ENCODE results near the gene ZBTB37. TPM values are rescaled to one million over a fixed set of nuclear protein-coding genes. Genes with fewer than 3 reads are reported as not detected.

ZBTB37 gene
- total RNA-seq, 1 donor from 2014 or later, result 15.6 TPM

GRCh38 chr1:173900427-173900826 is 32.2 kb downstream of the ZBTB37 start:
- no peak for TF ChIP-seq CTCF (IDR thresholded peaks at IDR 0.05)
- Histone ChIP-seq H3K4me3 (no peak overlapping the region), H3K4me1 (no peaks in the 10 kb centered on the region), H3K27me3 (ENCODE audit: low read depth) (no peaks in the 10 kb centered on the region), H3K36me3 (peaks cover 4% of the 10 kb centered on the region), H3K9me3 (no peaks in the 10 kb centered on the region), H3K27ac (no peak overlapping the region)
- intact Hi-C loops (cut with DNase I), result no loop called here
- no peak for DNase-seq
- no peak for ATAC-seq

- DNase-seq, result no peak
- H3K9me3 ChIP-seq, result no peaks in the 10 kb centered on the region
- no peak overlapping the region for H3K27ac ChIP-seq
- no peaks in the 10 kb centered on the region for H3K27me3 ChIP-seq (ENCODE audit: low read depth)
- no peaks in the 10 kb centered on the region for H3K4me1 ChIP-seq
- no peak for TF ChIP-seq CTCF (IDR thresholded peaks at IDR 0.05)
- ATAC-seq, result no peak
- intact Hi-C loops (cut with DNase I), result no loop called here
- H3K4me3 ChIP-seq, result no peak overlapping the region
- no peaks in the 10 kb centered on the region for H3K36me3 ChIP-seq
Observed at GRCh38 chr1:173900992-173901391, 32.8 kb downstream of the ZBTB37 start.

- H3K36me3 ChIP-seq, result no peaks in the 10 kb centered on the region
- intact Hi-C loops (cut with DNase I), result no loop called here
- no peaks in the 10 kb centered on the region for H3K9me3 ChIP-seq
- H3K27ac ChIP-seq, result no peak overlapping the region
- TF ChIP-seq CTCF (IDR thresholded peaks at IDR 0.05), result no peak
- H3K4me3 ChIP-seq, result no peak overlapping the region
- ATAC-seq (no peak), DNase-seq (no peak)
- H3K4me1 ChIP-seq, result no peaks in the 10 kb centered on the region
- H3K27me3 ChIP-seq (ENCODE audit: low read depth), result no peaks in the 10 kb centered on the region
Observed at GRCh38 chr1:173903827-173904531, 35.8 kb downstream of the ZBTB37 start.

- no peak for TF ChIP-seq CTCF (IDR thresholded peaks at IDR 0.05)
- Histone ChIP-seq H3K4me1 (no peaks in the 10 kb centered on the region), H3K9me3 (no peaks in the 10 kb centered on the region), H3K27ac (no peak overlapping the region), H3K36me3 (no peaks in the 10 kb centered on the region), H3K4me3 (no peak overlapping the region), H3K27me3 (ENCODE audit: low read depth) (no peaks in the 10 kb centered on the region)
- ATAC-seq (no peak), DNase-seq (no peak)
- intact Hi-C loops (cut with DNase I), result no loop called here
Observed at GRCh38 chr1:173913111-173913510, 44.9 kb downstream of the ZBTB37 start.

- no peaks in the 10 kb centered on the region for H3K36me3 ChIP-seq
- intact Hi-C loops (cut with DNase I), result no loop called here
- H3K9me3 ChIP-seq, result no peaks in the 10 kb centered on the region
- H3K4me1 ChIP-seq, result no peaks in the 10 kb centered on the region
- DNase-seq, result no peak
- H3K27ac ChIP-seq, result no peak overlapping the region
- ATAC-seq, result peak in 1 of 2 donors; percentile 47
- H3K4me3 ChIP-seq, result no peak overlapping the region
- no peaks in the 10 kb centered on the region for H3K27me3 ChIP-seq (ENCODE audit: low read depth)
- TF ChIP-seq CTCF (IDR thresholded peaks at IDR 0.05), result peak; percentile 47
Observed at GRCh38 chr1:173914366-173914871, 46.2 kb downstream of the ZBTB37 start.
